Measurements from ENCODE around the gene PPM1L.
A peak's percentile ranks its signal among the peaks of the same experiment; 100 is the strongest.

PPM1L gene

DNA sequence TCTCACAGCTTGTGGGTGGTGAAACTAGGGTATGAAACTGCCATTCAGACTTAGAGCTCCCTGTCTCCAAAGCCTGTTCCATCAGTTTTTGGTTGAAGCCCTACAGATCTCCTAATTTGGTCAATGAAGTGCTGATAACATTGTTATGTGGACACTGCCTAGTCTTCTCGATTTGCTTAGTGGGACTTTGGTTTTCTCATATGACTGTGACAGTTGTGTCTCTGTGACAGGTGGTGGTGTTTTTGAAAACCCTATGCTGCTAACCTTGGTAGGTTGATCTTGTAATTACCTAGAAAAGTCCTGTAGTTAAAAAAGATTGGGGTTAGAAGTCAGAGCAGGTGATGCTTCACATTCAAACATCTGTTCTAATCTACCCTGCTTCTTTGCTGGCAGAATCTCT lies 9.2 kb downstream of the PPM1L start:
- no peak for DNase-seq (ENCODE audit: low spot score)

DNA sequence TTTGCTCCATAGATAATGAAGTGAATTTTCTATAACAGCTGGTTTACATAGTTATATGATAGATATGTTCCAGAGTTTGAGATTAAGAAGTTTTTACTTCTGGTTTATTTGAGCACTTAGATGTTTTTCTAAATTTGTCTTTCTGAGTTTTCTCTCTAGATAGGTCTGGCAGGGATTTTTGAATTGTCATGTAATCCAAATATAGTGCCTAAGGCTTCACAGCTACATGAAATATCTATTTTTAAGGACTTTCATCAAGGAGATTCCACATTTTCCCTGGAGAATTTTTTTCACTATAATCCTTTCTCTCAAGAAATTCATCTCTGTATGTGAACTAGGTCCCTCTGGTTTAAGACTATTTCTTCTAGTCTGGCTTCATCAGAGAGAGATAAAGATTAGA lies 12.0 kb downstream of the PPM1L start:
- no peak for DNase-seq (ENCODE audit: low spot score)

DNA sequence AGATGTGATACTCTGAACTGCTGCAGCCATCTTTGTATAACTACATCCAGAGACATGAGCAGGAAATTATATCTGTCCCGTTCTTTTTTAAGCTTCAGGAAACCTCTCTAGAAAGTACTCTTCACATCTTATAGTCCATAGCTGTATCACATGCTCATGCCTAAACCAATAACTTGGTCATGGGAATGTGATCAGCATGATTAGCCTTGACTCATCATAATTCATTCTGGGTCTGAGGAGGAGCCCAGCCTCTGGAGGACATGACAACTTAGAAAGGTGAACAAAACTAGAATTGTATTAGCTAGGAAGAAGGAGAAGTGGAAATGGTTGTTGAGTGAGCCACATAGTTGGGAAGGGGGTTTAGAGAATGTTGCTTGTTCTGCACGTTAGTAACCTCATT lies 12.9 kb downstream of the PPM1L start:
- no peak for DNase-seq (ENCODE audit: low spot score)

DNA sequence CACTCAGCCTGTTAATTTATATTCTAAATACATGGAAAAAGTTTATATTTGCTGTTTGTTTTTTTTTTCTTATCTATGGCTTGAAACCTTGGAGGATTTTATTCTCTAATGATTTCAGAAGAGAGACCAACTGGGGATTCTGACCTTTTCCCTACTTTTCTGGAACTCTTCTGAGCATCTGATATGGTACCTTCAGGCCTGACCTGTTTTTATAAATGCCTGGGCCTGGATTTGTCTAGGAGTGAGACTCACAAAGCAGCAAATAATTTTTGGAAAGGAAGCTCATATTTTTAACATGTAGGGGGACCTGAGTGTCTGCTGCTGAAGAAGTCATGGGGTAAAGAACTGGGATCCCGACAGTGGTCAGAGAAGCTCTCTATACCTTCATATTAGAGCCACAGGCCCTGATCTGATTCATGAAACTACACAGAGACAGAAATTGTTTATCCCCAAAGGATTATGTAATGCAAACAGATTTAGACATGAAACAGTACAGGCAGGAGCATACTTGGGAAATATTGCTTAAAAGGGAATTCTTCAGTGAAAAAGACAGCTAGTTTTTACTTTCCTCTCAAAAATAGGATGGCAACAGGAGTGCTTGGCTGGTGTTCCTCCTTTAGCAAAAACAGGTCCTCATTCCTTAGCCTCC lies 15.9 kb downstream of the PPM1L start:
- DNase-seq (ENCODE audit: low spot score) = no peak

- no peak for DNase-seq (ENCODE audit: low spot score)
Measured at GRCh38 chr3:160773722-160774121, 17.7 kb downstream of the PPM1L start.

DNA sequence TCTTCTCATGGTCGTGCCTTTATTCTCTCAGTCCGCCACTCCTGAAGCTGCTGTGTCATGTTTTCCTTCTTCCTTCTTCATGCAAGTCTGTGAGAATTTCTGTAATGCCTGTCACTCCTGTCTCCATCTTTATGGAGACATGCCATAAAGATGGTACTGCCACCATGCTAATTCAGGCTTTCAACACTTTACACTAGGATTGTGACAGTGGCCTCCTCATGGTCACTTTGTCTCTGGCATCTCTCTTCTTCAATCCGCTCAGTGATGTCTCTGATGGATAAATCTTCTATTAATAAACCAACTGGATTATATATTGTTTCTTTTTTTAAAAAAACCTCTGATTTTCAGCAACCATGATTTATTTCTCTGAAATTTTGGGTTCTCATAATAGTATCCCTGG lies 18.1 kb downstream of the PPM1L start:
- DNase-seq (ENCODE audit: low spot score) = no peak

DNA sequence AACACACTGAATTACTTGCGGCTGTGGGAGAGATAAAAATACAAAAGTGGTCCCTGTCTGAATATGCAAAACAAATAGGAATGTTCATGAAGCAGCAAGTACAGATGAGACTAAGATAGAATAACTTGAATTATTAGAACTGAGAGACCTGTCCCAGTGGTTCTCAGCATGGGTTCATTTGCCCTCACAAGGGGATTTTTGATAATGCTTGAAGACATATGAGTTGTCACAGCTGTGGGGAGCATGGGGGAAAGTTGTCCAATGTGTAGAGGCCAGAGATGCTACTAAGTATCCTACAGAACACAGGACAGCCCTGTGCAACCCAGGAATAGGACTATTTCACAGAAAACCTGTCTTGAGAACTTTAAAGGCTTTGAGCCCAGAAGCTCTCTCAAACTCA lies 22.4 kb downstream of the PPM1L start:
- DNase-seq (ENCODE audit: low spot score) = no peak

- DNase-seq (ENCODE audit: low spot score) = no peak
Measured at GRCh38 chr3:160779040-160779439, 23.0 kb downstream of the PPM1L start.

DNA sequence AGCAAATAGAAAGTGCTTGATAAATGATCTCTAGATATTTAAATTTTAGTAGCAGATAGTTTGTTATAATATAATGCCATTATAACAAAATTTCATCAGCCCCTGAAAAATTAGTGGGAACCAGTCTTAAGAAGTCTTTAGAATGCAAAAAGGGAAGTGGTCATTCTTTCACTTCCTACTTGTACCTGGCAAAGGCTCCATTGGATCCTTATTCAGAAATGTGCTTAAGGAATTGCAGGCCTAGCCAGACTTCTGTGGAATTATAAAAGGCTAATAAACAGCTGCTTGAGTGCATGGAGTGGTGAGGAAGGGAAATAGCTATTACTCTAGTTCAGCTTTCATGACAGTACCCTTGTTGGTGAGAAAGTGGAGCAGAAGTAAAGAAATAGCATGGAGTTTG lies 24.2 kb downstream of the PPM1L start:
- DNase-seq (ENCODE audit: low spot score) = no peak

DNA sequence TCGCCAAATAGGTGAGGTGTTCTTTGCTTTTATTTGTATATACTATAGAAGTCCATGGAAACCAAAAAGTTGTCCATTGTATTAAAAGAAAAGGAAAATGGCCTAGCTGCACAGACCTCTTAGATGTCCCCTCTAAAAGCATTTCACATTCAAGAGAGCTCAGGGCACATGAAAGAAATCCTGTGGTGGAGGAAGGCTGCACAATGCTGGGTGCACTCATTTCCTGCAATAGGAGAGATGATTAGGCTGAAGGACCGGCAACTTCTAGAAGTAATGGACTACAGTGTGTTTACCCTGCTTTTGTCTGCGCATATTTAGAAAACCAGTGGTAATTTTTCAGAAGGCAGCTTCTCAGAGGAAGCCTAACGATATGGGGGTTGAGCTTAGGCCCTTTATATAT lies 25.4 kb downstream of the PPM1L start:
- DNase-seq (ENCODE audit: low spot score) = no peak

DNA sequence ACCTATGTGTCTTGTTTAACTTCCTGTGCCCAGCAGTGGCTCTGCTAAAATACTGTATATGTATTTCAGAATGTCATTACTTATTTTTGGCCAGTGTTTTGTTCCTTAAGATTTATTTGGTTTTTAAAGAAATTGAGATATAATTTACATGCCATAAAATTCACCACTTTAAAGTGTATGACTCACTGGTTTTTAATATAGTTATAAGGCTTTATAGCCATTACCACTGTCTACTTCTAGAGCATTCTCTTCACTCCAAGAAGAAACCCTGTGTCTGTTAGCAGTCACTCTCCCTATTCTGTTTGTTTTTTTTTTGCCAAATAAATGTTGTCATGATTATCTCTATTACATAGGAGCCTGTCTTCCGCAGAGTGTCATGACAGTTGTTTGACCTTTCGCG lies 25.8 kb downstream of the PPM1L start:
- no peak for DNase-seq (ENCODE audit: low spot score)

GRCh38 chr3:160784853-160785252 lies 28.8 kb downstream of the PPM1L start:
- DNase-seq (ENCODE audit: low spot score) = no peak

- DNase-seq (ENCODE audit: low spot score) = no peak
Measured at GRCh38 chr3:160790726-160791125, 34.7 kb downstream of the PPM1L start.

- DNase-seq (ENCODE audit: low spot score) = no peak
Measured at GRCh38 chr3:160792540-160792939, 36.5 kb downstream of the PPM1L start.

GRCh38 chr3:160793722-160794252 lies 37.8 kb downstream of the PPM1L start:
- DNase-seq (ENCODE audit: low spot score) = no peak

GRCh38 chr3:160796089-160796812 lies 40.2 kb downstream of the PPM1L start:
- no peak for DNase-seq (ENCODE audit: low spot score)

GRCh38 chr3:160796813-160797164 lies 40.8 kb downstream of the PPM1L start:
- no peak for DNase-seq (ENCODE audit: low spot score)

- no peak for DNase-seq (ENCODE audit: low spot score)
Measured at GRCh38 chr3:160797356-160797755, 41.3 kb downstream of the PPM1L start.

- peak; percentile 24 for DNase-seq (ENCODE audit: low spot score)
Measured at GRCh38 chr3:160801386-160802118, 45.5 kb downstream of the PPM1L start.

- DNase-seq (ENCODE audit: low spot score) = no peak
Measured at GRCh38 chr3:160804762-160805161, 48.7 kb downstream of the PPM1L start.

DNA sequence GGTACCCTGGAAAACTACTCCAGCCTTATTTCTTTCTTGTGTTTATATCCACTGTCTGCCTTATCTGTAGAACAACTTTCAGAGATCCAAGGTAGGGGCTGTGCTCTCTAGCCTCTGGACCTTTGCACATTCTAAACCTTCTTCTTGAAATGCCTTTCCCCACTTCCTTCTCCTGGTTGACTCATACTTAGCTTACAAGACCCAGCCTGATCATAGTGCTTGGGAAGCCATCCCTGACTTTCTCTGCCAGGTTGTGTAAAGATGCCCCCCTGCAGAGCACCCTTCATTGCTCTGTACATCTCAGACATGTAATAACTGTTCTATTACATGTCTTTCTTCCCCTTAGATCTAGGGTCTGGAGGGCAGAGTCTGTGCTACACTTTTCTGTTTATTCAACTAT lies 50.1 kb downstream of the PPM1L start:
- no peak for DNase-seq (ENCODE audit: low spot score)

- DNase-seq (ENCODE audit: low spot score) = no peak
Measured at GRCh38 chr3:160806686-160807085, 50.7 kb downstream of the PPM1L start.

DNA sequence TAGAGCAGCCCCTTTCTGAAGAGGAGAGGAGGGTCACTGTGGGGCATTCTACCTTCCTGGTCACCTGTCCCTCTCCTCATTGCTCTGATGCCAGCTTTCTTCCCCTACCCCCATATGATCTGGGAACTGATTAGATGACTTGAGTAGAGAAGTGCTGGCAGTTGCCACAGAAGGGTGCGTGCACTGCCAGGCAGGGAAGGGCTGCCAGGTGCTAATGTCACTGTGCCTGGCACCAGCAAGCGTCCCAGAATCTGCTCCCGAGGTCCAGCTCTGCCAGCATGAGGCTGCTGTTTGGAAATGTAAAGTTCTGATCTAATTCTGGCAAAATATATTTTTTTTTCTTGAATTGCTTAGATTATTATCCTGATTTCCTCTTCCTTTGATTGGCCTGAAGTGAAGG lies 52.8 kb downstream of the PPM1L start:
- no peak for DNase-seq (ENCODE audit: low spot score)
